HEK293T (cell line): ENCODE data around the gene KCNMA1.

Experiments
- CTCF ChIA-PET: fragments of 350-600 bp; formaldehyde crosslinking; extraction: SDS; loops from one replicate; lab custom pipeline; 2021; ENCODE audit warnings: antibody characterized with exemption, inconsistent platforms; lab: Yijun Ruan, JAX
- POLR2A ChIA-PET: fragments of 350-600 bp; formaldehyde crosslinking; extraction: SDS; loops from one replicate; lab custom pipeline; 2020; ENCODE audit warnings: antibody characterized with exemption, inconsistent platforms; lab: Yijun Ruan, JAX
- DNase-seq: peaks from one replicate; pipeline ENCODE4 v3.0.0; 2012; ENCODE audit warnings: mixed read lengths; ENCODE audit errors: extremely low spot score
- ARNT ChIP-seq: fragments of 450-650 bp; IDR thresholded peaks from 2 replicates; pipeline ENCODE4 v1.6.1; 2017; ENCODE audit warnings: mild to moderate bottlenecking
- BHLHE40 ChIP-seq: fragments of 450-650 bp; IDR thresholded peaks from 2 replicates; pipeline ENCODE4 v1.6.1; 2016; ENCODE audit warnings: mild to moderate bottlenecking, moderate library complexity, borderline replicate concordance
- CTBP1 ChIP-seq: fragments of 450-650 bp; IDR thresholded peaks from 2 replicates; pipeline ENCODE4 v1.6.1; 2016; ENCODE audit warnings: borderline replicate concordance
- ELF4 ChIP-seq: fragments of 450-650 bp; IDR thresholded peaks from 2 replicates; pipeline ENCODE4 v1.6.1; 2017; ENCODE audit warnings: antibody characterized with exemption
- FOXA1 ChIP-seq: fragments of 450-650 bp; IDR thresholded peaks from 2 replicates; pipeline ENCODE4 v1.6.1; 2016; ENCODE audit warnings: mild to moderate bottlenecking
- FOXK2 ChIP-seq: fragments of 450-650 bp; IDR thresholded peaks from 2 replicates; pipeline ENCODE4 v1.6.1; 2016; ENCODE audit warnings: mild to moderate bottlenecking
- FOXM1 ChIP-seq: fragments of 450-650 bp; IDR thresholded peaks from 2 replicates; pipeline ENCODE4 v1.6.1; 2017; ENCODE audit warnings: mild to moderate bottlenecking, borderline replicate concordance
- HDGF ChIP-seq: fragments of 450-650 bp; IDR thresholded peaks from 2 replicates; pipeline ENCODE4 v1.6.1; 2017; ENCODE audit warnings: antibody characterized with exemption, borderline replicate concordance
- L3MBTL2 ChIP-seq: fragments of 450-650 bp; conservative IDR thresholded peaks from 2 replicates; pipeline ENCODE4 v1.6.1; 2016; ENCODE audit warnings: mild to moderate bottlenecking
- LEF1 ChIP-seq: fragments of 450-650 bp; IDR thresholded peaks from 2 replicates; pipeline ENCODE4 v1.6.1; 2017; ENCODE audit warnings: mild to moderate bottlenecking, borderline replicate concordance
- NFRKB ChIP-seq: fragments of 450-650 bp; IDR thresholded peaks from 2 replicates; pipeline ENCODE4 v1.6.1; 2016; ENCODE audit warnings: mild to moderate bottlenecking, moderate library complexity
- PKNOX1 ChIP-seq: fragments of 450-650 bp; IDR thresholded peaks from 2 replicates; pipeline ENCODE4 v1.6.1; 2016
- SP1 ChIP-seq: fragments of 450-650 bp; IDR thresholded peaks from 2 replicates; pipeline ENCODE4 v1.6.1; 2017
- SUZ12 ChIP-seq: fragments of 450-650 bp; IDR thresholded peaks from 2 replicates; pipeline ENCODE4 v1.6.1; 2016; ENCODE audit warnings: mild to moderate bottlenecking
- TARDBP ChIP-seq: fragments of 450-650 bp; IDR thresholded peaks from 2 replicates; pipeline ENCODE4 v1.6.1; 2016
- ZNF384 ChIP-seq: fragments of 450-650 bp; IDR thresholded peaks from 2 replicates; pipeline ENCODE4 v1.6.1; 2016

Gene KCNMA1

DNA sequence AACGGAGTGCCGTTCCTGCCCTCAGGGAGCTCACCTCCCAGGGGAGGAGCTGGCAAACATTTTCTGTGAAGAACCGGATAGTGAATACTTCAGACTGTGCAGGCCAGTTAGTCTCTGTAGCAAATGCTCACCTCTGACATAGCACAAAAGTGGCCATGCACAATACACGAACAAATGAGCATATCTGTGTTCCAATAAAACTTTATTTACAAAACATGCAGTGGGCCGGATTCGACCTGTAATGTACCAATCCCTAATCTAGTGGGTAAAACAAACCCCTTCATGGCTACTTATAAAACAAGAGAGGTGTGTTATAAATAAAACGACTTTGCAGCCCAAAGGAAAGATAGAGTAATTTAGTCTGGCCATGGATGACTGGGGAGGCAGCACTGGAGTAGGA lies 48.7 kb downstream of the KCNMA1 start:
- no peak for DNase-seq
- CTCF ChIA-PET: no interaction called here
- POLR2A ChIA-PET: no interaction called here
- TF ChIP-seq ARNT: no peak
- TF ChIP-seq FOXM1: no peak
- TF ChIP-seq SP1: no peak
- TF ChIP-seq BHLHE40: no peak
- no peak for TF ChIP-seq TARDBP
- no peak for TF ChIP-seq ZNF384
- no peak for TF ChIP-seq PKNOX1
- TF ChIP-seq NFRKB: no peak
- no peak for TF ChIP-seq HDGF
- no peak for TF ChIP-seq SUZ12
- no peak for TF ChIP-seq FOXK2
- no peak for TF ChIP-seq L3MBTL2
- TF ChIP-seq LEF1: no peak
- no peak for TF ChIP-seq CTBP1
- no peak for TF ChIP-seq FOXA1
- no peak for TF ChIP-seq ELF4

- POLR2A ChIA-PET: no interaction called here
- CTCF ChIA-PET: no interaction called here
- DNase-seq: no peak
These were observed 50.2 kb downstream of the KCNMA1 start for GRCh38 chr10:77587416-77587790.

GRCh38 chr10:77586719-77587415 lies 50.7 kb downstream of the KCNMA1 start:
- TF ChIP-seq PKNOX1 (no peak), SP1 (no peak), SUZ12 (no peak), ELF4 (no peak)
- ChIA-PET POLR2A (no interaction called here), CTCF (interaction anchor here (0.5 kb wide), 1 partner anchor 24 kb away, joined by 4 read pairs; no protein-coding TSS in a partner anchor)
- no peak for DNase-seq

More at GRCh38 chr10:77587416-77587790, 50.2 kb downstream of the KCNMA1 start:
- TF ChIP-seq L3MBTL2: no peak
- no peak for TF ChIP-seq SUZ12
- TF ChIP-seq LEF1: no peak
- no peak for TF ChIP-seq PKNOX1

GRCh38 chr10:77584938-77585337 lies 52.7 kb downstream of the KCNMA1 start:
- TF ChIP-seq ELF4 (no peak), ARNT (no peak), SP1 (no peak), PKNOX1 (no peak)
- no peak for DNase-seq
- ChIA-PET POLR2A (no interaction called here), CTCF (no interaction called here)

DNA sequence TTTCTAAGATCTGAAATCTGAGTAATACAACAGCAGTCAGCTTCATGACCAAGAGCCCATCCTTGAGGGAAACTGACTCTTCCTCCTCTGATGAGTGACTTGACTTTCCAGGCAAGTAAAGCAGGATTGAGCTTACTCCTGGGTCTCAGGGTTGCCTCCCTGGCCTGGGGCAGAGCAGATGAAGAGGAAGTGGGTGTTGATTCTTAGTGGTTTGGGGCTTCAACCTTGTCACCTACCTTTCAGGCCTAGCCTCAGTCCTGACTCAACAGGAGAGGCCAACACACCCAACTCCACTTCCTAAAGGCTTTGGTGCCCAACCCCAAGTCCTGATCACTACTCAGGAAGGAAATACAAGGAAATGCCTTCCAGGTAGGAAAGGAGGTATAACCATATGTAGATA lies 54.1 kb downstream of the KCNMA1 start:
- POLR2A ChIA-PET: no interaction called here
- CTCF ChIA-PET: no interaction called here
- TF ChIP-seq HDGF (no peak), ELF4 (no peak), SUZ12 (no peak), FOXK2 (no peak), NFRKB (no peak), ZNF384 (no peak)
- no peak for DNase-seq

DNA sequence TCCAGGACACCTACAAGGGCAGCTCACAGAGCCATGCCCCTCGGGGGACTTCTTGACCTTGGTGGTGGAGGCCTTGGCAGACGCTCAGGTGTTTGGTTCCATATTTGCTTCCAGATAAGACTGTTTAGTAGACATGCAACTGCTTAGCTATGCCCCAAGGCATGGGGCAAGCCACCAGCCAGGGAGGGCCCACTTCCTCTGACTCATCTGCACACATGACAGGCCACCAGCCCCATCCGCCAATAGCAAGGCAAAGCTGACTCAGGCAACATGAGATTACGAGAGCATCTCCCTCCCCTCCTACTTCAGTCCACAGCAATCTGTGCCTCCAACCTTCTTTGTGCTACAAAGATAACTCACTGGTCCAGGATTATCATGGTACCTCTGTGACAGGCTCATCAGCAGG lies 54.9 kb downstream of the KCNMA1 start:
- no peak for DNase-seq
- TF ChIP-seq CTBP1: no peak
- TF ChIP-seq ARNT: no peak
- no peak for TF ChIP-seq BHLHE40
- TF ChIP-seq PKNOX1: no peak
- no peak for TF ChIP-seq HDGF
- TF ChIP-seq SP1: no peak
- TF ChIP-seq SUZ12: no peak
- TF ChIP-seq ELF4: no peak
- TF ChIP-seq L3MBTL2: no peak
- TF ChIP-seq FOXK2: no peak
- no peak for TF ChIP-seq FOXM1
- no peak for TF ChIP-seq NFRKB
- TF ChIP-seq FOXA1: no peak
- POLR2A ChIA-PET: no interaction called here
- CTCF ChIA-PET: no interaction called here
